GM12878 (cell line): ENCODE results near the gene ESRRG. TPM values are rescaled to one million over a fixed set of nuclear protein-coding genes. Genes with fewer than 3 reads are reported as not detected.

Source experiments
- ATAC-seq: fragments of 200-7000 bp; cut with Tn5 transposase; 3 replicates; pipeline ENCODE4 v1.9.1; 2020; ENCODE audit warnings: mild to moderate bottlenecking, moderate library complexity
- BruUV-seq: library from RNA; stranded (reverse); fragments of 400-500 nt; replicated peaks from 2 replicates; lab custom pipeline; 2021; lab: Mats Ljungman, UMichigan
- CTCF ChIA-PET: fragments of 300-600 bp; sonication (Branson Sonifier 250); formaldehyde crosslinking; extraction: SDS; loops from one replicate; lab custom pipeline; 2021; ENCODE audit warnings: inconsistent platforms; lab: Yijun Ruan, JAX
- POLR2A ChIA-PET: fragments of 350-600 bp; formaldehyde crosslinking; extraction: SDS; loops from one replicate; lab custom pipeline; 2021; ENCODE audit warnings: inconsistent platforms; lab: Charles Lee
- RAD21 ChIA-PET: fragments of 300-600 bp; sonication (Branson Sonifier 250); formaldehyde crosslinking; loops from one replicate; lab custom pipeline; 2023; ENCODE audit warnings: antibody characterized with exemption; ENCODE audit not compliant: unreplicated experiment; lab: Charles Lee
- SMC1A ChIA-PET: fragments of 300-600 bp; sonication (Branson Sonifier 250); formaldehyde crosslinking; loops from one replicate; lab custom pipeline; 2023; ENCODE audit not compliant: unreplicated experiment, uncharacterized antibody; lab: Charles Lee
- DNase-seq: peaks from one replicate; pipeline ENCODE4 v3.0.0-alpha.2; 2011; ENCODE audit warnings: low read depth, low spot score
- FAIRE-seq: peaks from 3 replicates; lab custom pipeline; 2011; peaks lifted over from hg19 to GRCh38; lab: Jason Lieb, UNC
- H2AFZ ChIP-seq: 2 replicates; pipeline ENCODE4 v1.6.0; 2011; ENCODE audit warnings: low read depth, low read length, control low read depth; ENCODE audit not compliant: control insufficient read depth
- H3K27ac ChIP-seq: 2 replicates; pipeline ENCODE4 v1.5.1; 2011; ENCODE audit warnings: control low read depth; ENCODE audit not compliant: control insufficient read depth, insufficient read depth
- H3K27me3 ChIP-seq, 2 experiments: replicated peaks in 1 of 2; 2 replicates each; pipeline versions ENCODE4 v1.6.0 to v1.6.1; 2011; ENCODE audit warnings: low read length in 1 of 2; ENCODE audit not compliant: control insufficient read depth in 2 of 2, insufficient read depth in 2 of 2
- H3K36me3 ChIP-seq, 2 experiments: 2 replicates each; pipeline ENCODE4 v1.5.1; 2011; ENCODE audit warnings: low read length in 1 of 2; ENCODE audit not compliant: control insufficient read depth in 2 of 2, insufficient read depth in 2 of 2
- H3K4me1 ChIP-seq: 2 replicates; pipeline ENCODE4 v1.6.1; 2011; ENCODE audit warnings: mild to moderate bottlenecking, low read length, moderate library complexity, mixed read lengths; ENCODE audit not compliant: control insufficient read depth, insufficient read depth
- H3K4me2 ChIP-seq: 2 replicates; pipeline ENCODE4 v1.6.0; 2011; ENCODE audit warnings: control low read depth; ENCODE audit not compliant: control insufficient read depth, insufficient read depth
- H3K4me3 ChIP-seq: fragments of 200-600 bp; sonication (generic); 2 replicates; pipeline ENCODE4 v1.5.1; 2016
- H3K79me2 ChIP-seq: 2 replicates; pipeline ENCODE4 v1.6.0; 2011; ENCODE audit warnings: low read length; ENCODE audit not compliant: control insufficient read depth, insufficient read depth
- H3K9ac ChIP-seq: 2 replicates; pipeline ENCODE4 v1.8.0; 2011; ENCODE audit warnings: low read length, control low read depth, mixed read lengths; ENCODE audit not compliant: control insufficient read depth, insufficient read depth
- H3K9me3 ChIP-seq: replicated peaks from 3 replicates; pipeline ENCODE4 v1.5.1; 2011; ENCODE audit warnings: mild to moderate bottlenecking, low read length; ENCODE audit not compliant: control insufficient read depth, insufficient read depth
- H4K20me1 ChIP-seq: 2 replicates; pipeline ENCODE4 v1.6.0; 2011; ENCODE audit not compliant: control insufficient read depth, insufficient read depth
- BCL11A ChIP-seq: IDR thresholded peaks from 2 replicates; pipeline ENCODE4 v1.6.1; 2011; ENCODE audit warnings: low read depth, low read length
- CBX5 ChIP-seq: sonication (generic); IDR thresholded peaks from 2 replicates; pipeline ENCODE4 v1.6.1; 2016; ENCODE audit warnings: low read depth, moderate library complexity, mild to moderate bottlenecking, inconsistent platforms
- DPF2 ChIP-seq: fragments of 450-650 bp; IDR thresholded peaks from 2 replicates; pipeline ENCODE4 v1.6.1; 2017; ENCODE audit warnings: mild to moderate bottlenecking
- ELK1 ChIP-seq: IDR thresholded peaks from 2 replicates; pipeline ENCODE4 v1.6.1; 2012; ENCODE audit warnings: low read depth, low read length, improper control_type of control experiment
- ETV6 ChIP-seq, 2 experiments: fragments of 450-650 bp in 1 of 2; IDR thresholded peaks in 1 of 2; conservative IDR thresholded peaks in 1 of 2; 2 replicates each; pipeline ENCODE4 v1.6.1; 2014; ENCODE audit warnings: antibody characterized with exemption in 1 of 2, borderline replicate concordance in 1 of 2, low read depth in 1 of 2, mild to moderate bottlenecking in 1 of 2, moderate library complexity in 1 of 2
- EZH2 ChIP-seq: IDR thresholded peaks from 2 replicates; pipeline ENCODE4 v1.6.1; 2012; ENCODE audit warnings: low read depth, mild to moderate bottlenecking, control low read depth, inconsistent platforms, low read length, borderline replicate concordance; ENCODE audit not compliant: control insufficient read depth
- IKZF1 ChIP-seq: fragments of 450-650 bp; conservative IDR thresholded peaks from 2 replicates; pipeline ENCODE4 v1.6.1; 2017; ENCODE audit warnings: antibody characterized with exemption, mild to moderate bottlenecking
- IKZF2 ChIP-seq, 2 experiments: fragments of 450-650 bp; IDR thresholded peaks; 2 replicates each; pipeline ENCODE4 v1.6.1; 2017; ENCODE audit warnings: mild to moderate bottlenecking in 2 of 2, moderate library complexity in 2 of 2
- LARP7 ChIP-seq: fragments of 450-650 bp; IDR thresholded peaks from 2 replicates; pipeline ENCODE4 v1.6.1; 2017; ENCODE audit warnings: mild to moderate bottlenecking
- MTA3 ChIP-seq: IDR thresholded peaks from 2 replicates; pipeline ENCODE4 v1.6.1; 2012; ENCODE audit warnings: low read length, inconsistent platforms, borderline replicate concordance
- NFYA ChIP-seq: IDR thresholded peaks from 2 replicates; pipeline ENCODE4 v1.6.1; 2011; ENCODE audit warnings: low read depth, mild to moderate bottlenecking, low read length, improper control_type of control experiment, borderline replicate concordance
- NR2C1 ChIP-seq: fragments of 450-650 bp; IDR thresholded peaks from 2 replicates; pipeline ENCODE4 v1.6.1; 2017; ENCODE audit warnings: antibody characterized with exemption, mild to moderate bottlenecking, moderate library complexity
- NR2F1 ChIP-seq: fragments of 450-650 bp; conservative IDR thresholded peaks from 2 replicates; pipeline ENCODE4 v1.6.1; 2017; ENCODE audit warnings: mild to moderate bottlenecking
- PBX3 ChIP-seq: IDR thresholded peaks from 2 replicates; pipeline ENCODE4 v1.6.1; 2011; ENCODE audit warnings: mild to moderate bottlenecking, low read depth, low read length, moderate library complexity; ENCODE audit not compliant: insufficient replicate concordance
- PML ChIP-seq: IDR thresholded peaks from 2 replicates; pipeline ENCODE4 v1.6.1; 2012; ENCODE audit warnings: low read length, inconsistent platforms
- POLR2AphosphoS5 ChIP-seq: IDR thresholded peaks from 2 replicates; pipeline ENCODE4 v1.6.1; 2011; ENCODE audit warnings: mild to moderate bottlenecking, low read length, inconsistent platforms
- SIN3A ChIP-seq: IDR thresholded peaks from 2 replicates; pipeline ENCODE4 v1.6.1; 2012; ENCODE audit warnings: low read depth, low read length, improper control_type of control experiment
- ZBTB33 ChIP-seq: fragments of 450-650 bp; IDR thresholded peaks from 2 replicates; pipeline ENCODE4 v1.6.1; 2017; ENCODE audit warnings: mild to moderate bottlenecking
- WGBS: methylation state at CpG from one replicate; pipeline ENCODE4 v1.1.6; 2016; ENCODE audit warnings: low lambda C conversion rate; ENCODE audit not compliant: insufficient replicate concordance, insufficient coverage; ENCODE audit errors: missing lambda C conversion rate; 5-methylcytosine and 5-hydroxymethylcytosine counted together
- in situ Hi-C: fragments of 300-500 bp; cut with MboI; formaldehyde crosslinking; loops from 9 replicates; pipeline ENCODE4 v1.14.3; 2018; ENCODE audit warnings: mixed read lengths
- intact Hi-C: fragments of 100-400 bp; cut with micrococcal nuclease; formaldehyde crosslinking; loops from one replicate; pipeline ENCODE4 v1.14.2; 2022; ENCODE audit not compliant: unreplicated experiment
- polyA plus RNA-seq, 11 experiments: library from polyadenylated mRNA; depleted of rRNA in 4 of 11; unstranded in 6 of 11; stranded (reverse) in 5 of 11; fragments of >200 nt; fragmentation: Nextera tagmentation in 4 of 11; fragmentation: Illumina TruSeq in 1 of 11; extraction: Ambion mirVana in 4 of 11; extraction: Trizol in 1 of 11; gene quantifications; 1 replicate in 1 of 11; 2 replicates in 10 of 11; pipeline versions ENCODE4 v1.2.1 to v1.2.3, GENCODE V29; 2011 to 2016; ENCODE audit warnings: inconsistent platforms in 2 of 11, missing spikeins in 2 of 11, low read depth in 1 of 11
- total RNA-seq, 4 experiments: library from RNA; depleted of rRNA in 3 of 4; stranded (reverse); fragments of >200 nt in 3 of 4; fragmentation: Illumina TruSeq in 1 of 4; extraction: Trizol in 1 of 4; gene quantifications; 2 replicates each; pipeline versions ENCODE4 v1.2.1 to v1.2.3, GENCODE V29; 2013 to 2021

Gene ESRRG
- total and polyA plus RNA-seq, 10 of the 15 experiments (the other 5 are each of a cell fraction or from before 2014, with no cell fraction given) = 0.03 TPM; not detected in 9

GRCh38 chr1:216700779-216701178 is 22.4 kb downstream of the ESRRG start (continued):
- TF ChIP-seq ETV6 (conservative IDR thresholded peaks at IDR 0.05 in 1 of 2, IDR thresholded peaks at IDR 0.05 in 1 of 2; ENCODE audit: borderline replicate concordance in 1 of 2, low read depth in 1 of 2) (no peak), PBX3 (no peak), PML (no peak), MTA3 (no peak)

- Histone ChIP-seq H3K27ac (no peak overlapping the region), H3K4me3 (no peak overlapping the region), H3K9ac (no peak overlapping the region), H4K20me1 (no peaks in the 10 kb centered on the region), H3K4me1 (no peaks in the 10 kb centered on the region), H3K36me3 (no peaks in the 10 kb centered on the region), H3K27me3 (no peaks in the 10 kb centered on the region), H3K9me3 (no peaks in the 10 kb centered on the region), H2AFZ (no peak overlapping the region)
- no TSS peak for BruUV-seq
- no peak for DNase-seq
- ChIA-PET POLR2A (interaction anchor here (0.6 kb wide), 1 partner anchor 46 kb away, joined by 4 read pairs; no protein-coding TSS in a partner anchor), CTCF (no interaction called here), RAD21 (no interaction called here)
- in situ Hi-C loops = no loop called here
- intact Hi-C loops = no loop called here
- no peak for TF ChIP-seq CBX5
- no peak for TF ChIP-seq NR2F1
- TF ChIP-seq DPF2 = no peak
- no peak for TF ChIP-seq NFYA
- TF ChIP-seq SIN3A = no peak
- no peak for TF ChIP-seq ZBTB33
- TF ChIP-seq IKZF1 = no peak
- TF ChIP-seq BCL11A = no peak
- TF ChIP-seq NR2C1 = no peak
- no peak for TF ChIP-seq POLR2AphosphoS5
- TF ChIP-seq LARP7 = no peak
- TF ChIP-seq EZH2 = no peak
- no peak for TF ChIP-seq IKZF2 (IDR thresholded peaks at IDR 0.05)
- TF ChIP-seq ELK1 = no peak
- TF ChIP-seq, all 136 proteins: peak for 0
- FAIRE-seq (no peak), ATAC-seq (no peak)
- SMC1A ChIA-PET = no interaction called here
- H3K79me2 ChIP-seq = no peaks in the 10 kb centered on the region
- 35% methylated on average over 3 of the region's 3 CpGs for WGBS
- no peak overlapping the region for H3K4me2 ChIP-seq
Measured at GRCh38 chr1:216691710-216692109, 31.5 kb downstream of the ESRRG start.
